H4 (cell line): Measurements from ENCODE around the gene SDHA. TPM values are rescaled to one million over a fixed set of nuclear protein-coding genes. Genes with fewer than 3 reads are reported as not detected.
"Not testable (repeated sequence)": the region's sequence is repeated elsewhere in the genome, so short reads cannot be mapped to it uniquely, and the experiment has no call there.

Experiments
- DNase-seq: peaks from one replicate; pipeline ENCODE4 v3.0.0-alpha.2; 2015; ENCODE audit warnings: low spot score
- total RNA-seq: library from RNA; depleted of rRNA; stranded (reverse); fragments of >200 nt; shearing (Covaris generic); gene quantifications from 2 replicates; pipeline ENCODE4 v1.2.3, GENCODE V29; 2014

The SDHA gene
- total RNA-seq, 1 experiment from 2014 or later = 79.9 TPM

DNA sequence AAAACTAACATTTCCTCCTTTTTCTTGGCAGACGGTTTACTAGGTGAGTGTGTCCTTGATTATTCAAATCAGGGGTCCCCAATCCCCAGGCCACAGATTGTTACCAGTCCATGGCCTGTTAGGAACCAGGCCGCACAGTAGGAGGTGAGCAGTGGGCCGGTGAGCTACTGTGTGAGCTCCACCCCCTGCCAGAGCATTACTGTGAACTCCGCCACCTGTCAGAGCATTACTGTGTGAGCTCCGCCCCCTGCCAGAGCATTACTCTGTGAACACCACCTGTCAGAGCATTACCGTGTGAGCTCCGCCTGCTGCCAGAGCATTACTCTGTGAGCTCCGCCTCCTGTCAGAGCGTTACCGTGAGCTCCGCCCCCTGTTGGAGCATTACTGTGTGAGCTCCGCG lies 39.0 kb downstream of the SDHA start:
- no peak for DNase-seq

DNA sequence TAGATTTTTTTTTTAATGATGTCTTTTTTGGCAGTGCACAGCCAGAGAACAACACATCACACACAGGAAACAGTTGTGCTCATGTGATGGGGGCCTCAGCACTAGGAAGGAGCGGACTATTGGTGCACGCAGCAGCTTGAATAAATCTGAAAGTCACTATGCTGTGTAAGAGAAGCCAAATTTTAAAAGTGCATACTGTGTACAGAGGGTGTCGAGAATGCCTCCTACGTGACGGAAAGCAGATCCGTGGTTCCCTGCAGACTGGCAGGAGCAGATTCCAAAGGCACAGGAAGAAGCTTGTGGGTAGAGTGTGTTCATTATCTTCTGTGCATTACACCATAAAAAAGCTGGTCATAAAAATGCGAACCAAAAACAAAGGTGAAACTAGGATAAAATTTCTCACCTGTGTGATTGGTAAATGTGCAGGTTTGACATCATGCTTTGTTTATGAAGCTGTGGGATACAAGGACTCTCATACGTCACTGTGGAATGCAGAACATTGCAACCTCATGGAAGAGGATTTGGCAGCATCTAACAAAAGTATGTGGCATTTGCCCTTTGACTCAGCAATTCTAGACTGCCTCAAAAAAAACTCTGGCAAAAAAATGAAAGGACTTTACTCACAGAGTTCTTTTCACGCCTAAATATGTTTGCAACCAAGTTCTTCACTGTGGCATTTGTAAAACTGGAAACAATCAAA lies 45.3 kb downstream of the SDHA start:
- peak; percentile 97 for DNase-seq

DNA sequence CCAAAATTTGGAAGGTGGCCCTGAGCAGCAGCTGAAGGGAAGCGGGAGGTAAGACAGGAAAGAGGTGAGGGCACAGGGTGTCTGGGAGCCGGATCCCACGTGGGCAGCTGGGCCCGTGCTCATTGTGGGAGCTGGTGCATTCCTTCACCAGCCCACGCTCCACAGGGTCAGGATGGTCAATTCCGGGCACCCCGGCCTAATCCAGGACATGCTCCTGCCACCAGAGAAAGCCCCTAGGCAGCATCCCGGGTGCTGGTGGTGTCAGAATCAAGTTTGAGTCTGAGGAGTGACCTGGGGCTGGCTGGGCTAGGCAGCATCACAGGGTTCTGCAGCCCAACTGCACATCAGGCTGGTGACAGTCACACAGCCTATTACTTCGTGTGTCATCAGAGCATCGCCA lies 46.2 kb downstream of the SDHA start:
- no peak for DNase-seq

DNA sequence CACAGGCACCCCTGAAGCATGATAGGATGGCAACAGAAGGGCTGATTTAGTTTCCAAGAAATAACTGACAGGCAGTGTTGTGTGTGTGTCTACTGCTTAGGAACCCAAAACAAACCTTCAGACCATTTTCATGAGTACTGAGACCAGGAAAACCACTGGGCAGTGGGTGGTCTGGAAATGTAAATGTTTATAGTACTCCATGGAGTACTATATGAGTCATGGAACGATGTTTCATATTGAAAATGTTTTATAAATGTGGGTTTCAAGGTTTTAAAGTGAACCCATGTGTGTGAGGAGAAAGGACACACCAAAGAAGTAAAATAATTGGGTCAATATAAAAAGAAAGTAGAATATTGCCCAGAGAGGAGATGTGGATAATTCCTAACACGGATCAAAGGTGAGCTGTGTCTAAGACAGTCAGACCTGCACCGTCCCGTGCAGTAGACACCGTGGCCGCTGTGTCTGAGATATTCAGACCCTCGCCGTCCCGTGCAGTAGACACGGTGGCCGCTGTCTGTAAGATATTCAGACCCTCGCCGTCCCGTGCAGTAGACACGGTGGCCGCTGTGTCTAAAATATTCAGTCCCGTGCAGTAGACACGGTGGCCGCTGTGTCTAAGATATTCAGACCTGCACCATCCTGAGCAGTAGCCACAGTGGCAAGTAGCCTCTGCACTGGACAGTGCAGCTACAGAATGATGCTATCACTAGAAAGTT lies 48.3 kb downstream of the SDHA start:
- DNase-seq = peak; percentile 31

DNA sequence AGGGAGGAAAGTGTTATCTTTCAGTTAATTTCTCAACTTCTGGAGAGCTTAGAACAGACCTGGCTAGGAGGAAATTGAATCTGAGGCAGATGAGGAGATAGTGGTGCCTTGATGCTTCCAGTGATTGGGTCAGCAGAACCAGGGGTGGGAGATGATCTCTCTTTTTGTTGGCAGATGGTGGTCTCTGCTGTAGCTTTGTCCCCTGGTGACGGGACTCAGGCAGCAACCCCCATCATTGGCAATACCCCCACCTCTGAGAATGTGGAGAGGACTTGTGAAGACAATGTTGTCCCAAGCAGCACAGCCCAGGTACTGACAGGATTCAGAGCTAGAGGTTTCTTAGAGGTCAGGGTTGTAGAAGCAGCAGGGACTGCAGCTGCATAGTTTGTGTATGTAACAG lies 49.6 kb downstream of the SDHA start:
- DNase-seq = no peak

DNA sequence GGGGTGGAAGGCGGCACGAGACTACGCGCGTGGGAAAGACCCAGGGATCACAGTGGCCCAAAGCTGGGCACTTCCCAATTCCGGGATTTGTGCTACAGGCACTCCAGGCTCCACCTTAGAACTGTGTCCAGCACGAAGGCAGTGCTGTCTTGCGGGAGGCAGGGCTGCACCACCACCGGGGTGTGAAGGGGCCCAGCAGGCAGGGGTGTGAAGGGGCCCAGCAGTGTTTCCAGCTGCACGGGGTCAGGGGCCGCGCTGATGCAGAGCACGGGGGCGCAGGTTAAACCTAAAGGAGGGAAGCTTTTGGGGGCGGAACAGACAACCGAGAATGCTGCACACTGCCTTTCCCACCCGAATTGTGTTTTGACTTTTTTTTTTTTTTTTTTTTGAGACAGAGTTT lies 52.2 kb downstream of the SDHA start:
- peak; percentile 2 for DNase-seq

DNA sequence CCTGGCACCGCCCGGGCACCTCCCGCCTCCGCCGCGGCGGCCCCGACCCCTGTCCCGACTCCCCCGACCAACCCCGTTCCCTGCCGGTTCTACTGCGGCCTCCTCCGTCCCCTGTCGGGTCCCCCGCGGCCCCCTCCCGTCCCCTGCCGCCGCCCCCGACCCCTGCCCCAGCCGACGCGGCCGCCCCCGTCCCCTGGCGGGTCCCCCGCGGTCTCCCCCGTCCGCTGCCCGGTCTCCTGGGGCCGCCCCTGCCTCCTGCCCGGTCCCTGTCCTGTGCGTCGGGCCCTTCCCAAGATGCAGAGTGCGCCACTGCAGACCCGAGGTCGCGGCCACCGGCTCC lies 53.7 kb downstream of the SDHA start:
- DNase-seq = not testable (repeated sequence)

DNA sequence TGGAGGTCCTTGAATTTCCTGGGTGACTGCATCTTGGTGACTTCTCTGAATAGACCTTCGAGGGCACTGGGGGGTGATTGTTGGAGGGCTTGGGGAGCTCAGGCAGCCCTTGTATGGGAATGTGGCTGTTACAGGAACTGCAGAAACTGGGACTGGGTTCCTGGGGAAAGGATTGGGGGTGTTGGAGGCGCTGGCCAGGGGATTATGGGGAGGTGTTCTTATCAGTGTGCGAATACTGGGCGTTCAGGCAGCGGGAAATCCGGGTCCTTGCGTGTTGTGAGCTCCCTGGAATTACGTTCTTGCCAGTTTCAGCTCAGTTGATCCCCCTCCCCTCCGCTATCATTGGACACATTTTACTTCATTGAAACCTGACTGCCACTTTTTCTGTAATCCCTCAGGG lies 55.0 kb downstream of the SDHA start:
- DNase-seq = not testable (repeated sequence)

DNA sequence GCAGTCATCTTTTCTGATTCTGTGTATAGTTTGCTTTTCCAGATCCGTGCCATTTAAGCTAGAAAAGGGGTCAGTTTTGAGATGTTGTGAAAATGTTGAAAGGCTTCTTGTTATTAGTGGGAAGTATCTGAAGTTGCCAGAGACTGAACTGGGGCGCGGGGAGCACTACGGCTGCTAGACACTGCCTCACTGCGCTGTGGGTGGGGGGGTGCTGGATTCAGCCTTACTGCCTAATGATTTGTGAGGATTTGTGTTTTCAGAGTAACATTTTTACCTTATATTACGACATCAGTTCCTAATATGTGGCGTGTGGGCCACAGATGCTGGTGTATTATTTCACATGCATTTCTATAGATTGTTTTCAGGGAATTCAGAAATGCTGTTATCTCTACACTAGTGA lies 55.4 kb downstream of the SDHA start:
- DNase-seq = not testable (repeated sequence)

DNA sequence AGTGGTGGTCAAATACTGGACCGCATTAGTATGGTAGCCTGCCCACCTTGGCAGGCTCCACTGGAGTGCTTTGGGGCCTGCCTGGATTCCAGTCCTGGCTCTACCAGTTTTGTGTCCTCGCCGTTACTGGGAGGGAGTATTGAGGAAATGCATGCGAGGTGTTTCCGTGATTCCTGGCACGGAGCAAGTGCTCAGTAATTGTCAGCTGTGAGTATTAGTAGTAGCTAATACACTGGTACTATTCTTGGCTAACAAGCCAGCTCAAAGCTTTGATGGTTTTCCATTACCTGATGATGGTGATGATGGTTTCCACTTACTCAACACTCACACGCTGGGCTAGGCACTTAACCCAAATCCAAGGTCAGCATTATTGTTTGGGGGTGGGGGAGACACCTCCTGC lies 56.2 kb downstream of the SDHA start:
- DNase-seq = not testable (repeated sequence)

DNA sequence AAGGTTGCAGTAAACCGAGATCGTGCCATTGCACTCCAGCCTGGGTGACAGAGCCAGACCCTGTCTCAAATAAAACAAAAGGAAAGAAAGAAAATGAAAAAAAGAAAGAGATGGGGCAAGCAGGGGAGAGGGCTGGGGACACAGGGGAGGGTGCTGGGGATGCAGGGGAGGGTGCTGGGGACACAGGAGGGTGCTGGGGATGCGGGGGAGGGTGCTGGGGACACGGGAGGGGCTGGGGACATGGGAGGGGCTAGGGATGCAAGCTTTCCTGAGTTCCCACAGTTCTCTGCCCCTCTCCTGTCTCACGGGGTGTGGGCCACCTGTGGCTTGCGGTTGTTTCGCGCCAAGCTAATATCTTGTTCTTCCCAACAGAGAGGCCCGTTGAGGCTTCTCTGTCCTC lies 60.5 kb downstream of the SDHA start:
- DNase-seq = no peak

DNA sequence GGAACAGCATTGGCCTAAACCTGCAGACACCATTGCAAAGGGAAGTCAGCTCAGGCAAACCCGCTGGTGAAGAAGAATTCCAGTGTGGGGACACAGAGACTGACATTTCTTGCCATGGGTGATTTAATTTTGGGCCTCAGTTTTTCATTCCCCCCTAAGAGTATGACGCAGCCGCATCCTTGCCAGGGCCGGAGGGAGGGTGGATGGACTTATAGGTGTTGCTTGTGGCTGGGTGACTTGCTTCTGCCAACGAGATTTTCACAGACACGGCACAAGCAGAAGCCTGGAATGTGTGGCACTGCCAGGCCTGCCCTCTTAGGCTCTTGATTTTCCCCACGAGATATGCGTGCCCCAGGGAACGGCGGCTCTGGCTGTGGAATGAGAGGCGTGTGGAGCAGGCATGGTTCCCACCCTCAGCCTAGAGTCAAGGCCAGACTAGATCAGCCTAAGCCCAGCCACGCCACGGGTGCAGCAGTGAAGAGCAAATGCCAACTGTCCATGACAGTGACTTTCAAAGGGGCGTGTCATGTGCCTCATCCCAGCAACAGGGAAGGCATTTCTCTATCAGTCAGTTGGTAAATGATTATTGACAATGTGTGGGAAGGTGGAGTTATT lies 61.0 kb downstream of the SDHA start:
- DNase-seq = not testable (repeated sequence)

DNA sequence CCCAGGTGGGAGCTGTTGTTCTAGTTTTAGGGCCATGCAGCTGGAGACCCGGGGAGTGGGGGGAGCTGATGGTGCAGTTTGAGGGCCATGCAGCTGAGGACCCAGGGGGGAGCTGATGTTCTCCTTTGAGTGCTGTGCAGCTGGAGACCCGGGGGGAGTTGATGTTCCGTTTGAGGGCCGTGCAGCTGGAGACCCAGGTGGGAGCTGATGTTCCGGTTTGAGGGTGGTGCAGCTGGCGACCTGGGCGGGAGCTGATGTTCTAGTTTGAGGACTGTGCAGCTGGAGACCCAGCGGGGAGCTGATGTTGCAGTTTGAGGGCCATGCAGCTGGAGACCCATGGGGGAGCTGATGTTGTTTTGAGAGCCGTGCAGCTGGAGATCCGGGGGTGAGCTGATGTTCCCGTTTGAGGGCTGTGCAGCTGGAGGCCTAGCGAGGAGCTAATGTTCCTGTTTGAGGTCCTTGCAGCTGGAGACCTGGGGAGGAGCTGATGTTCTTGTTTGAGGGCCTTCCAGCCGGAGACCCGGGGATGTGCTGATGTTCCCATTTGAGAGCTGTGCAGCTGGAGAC lies 68.0 kb downstream of the SDHA start:
- no peak for DNase-seq

DNA sequence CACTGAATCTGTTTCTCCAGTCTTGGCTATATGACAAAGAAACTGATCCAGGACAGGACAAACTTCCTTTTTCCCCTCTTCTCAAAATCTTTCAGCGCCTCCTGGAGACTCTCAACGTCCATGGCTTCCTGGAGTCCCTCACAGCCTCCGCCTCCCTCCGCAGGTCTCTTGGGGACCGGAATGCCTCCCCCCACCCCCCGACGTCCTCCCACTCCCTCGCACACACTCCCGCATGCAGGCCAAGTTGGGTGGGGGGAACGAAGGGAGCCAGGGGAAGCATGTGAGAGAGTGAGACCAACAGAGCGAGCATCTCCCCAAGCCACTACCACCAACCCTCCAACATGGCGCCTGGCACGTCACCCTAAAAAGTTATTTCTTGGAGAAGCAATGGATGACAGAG lies 72.1 kb downstream of the SDHA start:
- not testable (repeated sequence) for DNase-seq

DNA sequence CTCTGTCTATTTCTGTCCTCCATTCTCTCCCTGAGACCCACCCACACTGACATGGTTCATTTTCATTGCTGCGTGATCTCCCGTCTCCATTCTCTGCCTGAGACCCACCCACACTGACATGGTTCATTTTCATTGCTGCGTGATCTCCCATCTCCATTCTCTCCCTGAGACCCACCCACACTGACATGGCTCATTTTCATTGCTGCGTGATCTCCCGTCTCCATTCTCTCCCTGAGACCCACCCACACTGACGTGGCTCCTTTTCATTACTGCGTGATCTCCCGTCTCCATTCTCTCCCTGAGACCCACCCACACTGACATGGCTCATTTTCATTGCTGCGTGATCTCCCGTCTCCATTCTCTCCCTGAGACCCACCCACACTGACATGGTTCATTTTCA lies 73.2 kb downstream of the SDHA start:
- DNase-seq = not testable (repeated sequence)

DNA sequence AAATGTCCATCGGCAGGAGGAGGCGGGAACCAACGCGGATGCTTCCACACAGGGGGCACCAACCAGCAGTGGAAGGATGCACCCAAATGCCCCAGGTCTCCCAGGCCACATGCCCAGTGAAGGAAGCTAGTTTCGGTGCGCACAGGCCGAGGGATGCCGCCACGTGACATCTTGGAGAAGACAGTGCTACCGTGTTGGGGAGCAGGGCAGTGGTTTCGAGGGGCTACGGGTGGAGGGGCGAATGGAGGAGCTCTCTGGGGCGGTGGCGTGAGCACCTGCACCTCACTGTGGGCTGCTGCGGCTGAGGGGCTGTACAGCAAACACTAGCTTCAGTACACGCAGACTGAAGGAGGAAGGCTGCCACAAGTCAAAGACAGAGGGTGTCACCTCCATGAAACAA lies 76.7 kb downstream of the SDHA start:
- DNase-seq = not testable (repeated sequence)

DNA sequence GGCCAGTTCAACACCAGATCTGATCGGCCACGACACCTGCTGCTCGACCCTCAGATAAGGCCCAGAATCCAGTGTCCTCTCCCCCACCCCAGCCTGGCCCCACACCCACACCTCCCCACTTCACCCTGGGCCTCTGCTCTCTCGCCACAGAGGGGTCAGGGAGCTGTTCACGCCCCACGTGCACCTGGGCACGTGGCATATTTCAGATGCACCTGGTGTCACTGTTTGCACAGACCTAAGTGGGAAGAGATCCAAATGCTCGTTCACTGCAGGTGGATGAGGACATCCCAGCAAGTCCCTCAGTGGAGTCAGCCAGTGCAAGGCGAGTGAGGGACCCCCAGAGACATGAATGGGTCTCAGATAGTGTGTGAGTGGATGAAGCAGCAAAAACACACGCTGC lies 78.1 kb downstream of the SDHA start:
- DNase-seq = not testable (repeated sequence)

DNA sequence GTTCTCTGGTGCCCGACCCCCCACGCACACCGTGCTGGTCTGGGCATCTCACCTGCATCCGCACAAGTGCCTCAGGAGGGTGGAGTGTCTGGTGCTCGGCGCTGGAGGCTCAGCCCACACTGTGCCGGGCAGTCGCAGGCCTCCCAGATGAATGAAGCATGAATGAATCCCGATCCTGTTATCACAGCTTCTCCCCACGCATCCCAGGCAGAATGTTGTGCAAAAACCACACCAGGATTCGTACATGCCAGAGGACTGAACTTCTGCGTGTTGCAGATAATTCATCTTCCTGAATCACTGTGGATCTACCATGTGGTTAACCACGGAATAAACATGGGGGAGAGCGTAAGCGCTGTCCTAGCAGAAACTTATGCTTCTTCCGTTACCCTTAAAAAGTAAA lies 78.8 kb downstream of the SDHA start:
- DNase-seq = peak; percentile 74

DNA sequence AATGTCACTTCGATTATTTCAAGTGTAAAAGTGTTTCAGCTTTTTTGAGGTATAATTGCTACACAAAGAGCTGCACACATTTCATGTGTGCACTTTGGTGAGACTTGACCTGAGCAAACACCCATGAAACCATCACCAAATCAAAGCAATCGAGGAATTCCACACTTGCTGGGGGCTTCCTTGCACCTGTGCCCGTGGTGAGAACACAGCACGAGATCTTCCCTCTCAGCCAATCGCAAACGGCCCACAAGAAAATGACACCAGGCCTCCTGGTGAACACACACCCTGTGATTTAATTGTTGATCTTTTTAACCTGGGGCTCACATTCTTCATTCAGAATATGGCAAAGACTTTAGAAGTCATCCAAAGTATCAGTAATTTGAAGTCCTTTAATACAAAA lies 79.3 kb downstream of the SDHA start:
- DNase-seq = not testable (repeated sequence)

DNA sequence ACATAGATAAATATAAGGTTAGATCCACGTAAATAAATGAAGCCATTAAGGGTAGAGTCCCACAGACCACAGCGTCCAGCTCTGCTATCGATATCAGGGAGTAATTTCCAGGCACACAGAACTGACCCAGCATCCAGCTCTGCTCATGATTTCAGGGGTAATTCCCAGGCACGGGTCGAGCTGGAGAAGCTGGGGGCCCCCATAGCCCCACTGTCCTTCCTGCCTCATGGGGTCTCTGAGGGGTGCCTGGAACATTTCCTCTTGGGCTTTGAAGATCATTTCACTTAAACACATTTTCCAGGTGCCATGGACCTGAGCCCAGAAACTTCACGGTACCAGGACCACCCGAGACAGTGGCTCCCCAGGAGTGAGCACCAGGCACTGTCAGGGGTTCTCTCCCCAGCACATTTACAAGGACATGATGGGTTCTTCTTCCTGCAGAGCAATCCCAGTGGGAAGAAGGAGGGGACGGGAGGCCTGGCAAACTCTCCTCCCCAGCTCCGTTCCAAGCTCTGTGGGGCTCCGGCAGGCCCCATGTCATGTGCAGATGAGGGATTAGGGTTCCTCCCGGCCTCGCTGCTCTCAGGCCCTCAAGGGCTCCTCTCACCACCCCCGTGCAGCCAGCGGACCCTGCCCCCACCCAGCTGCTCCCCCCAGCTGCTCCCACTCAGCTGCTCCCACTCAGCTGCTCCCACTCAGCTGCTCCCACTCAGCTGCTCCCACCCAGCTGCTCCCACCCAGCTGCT lies 80.0 kb downstream of the SDHA start:
- not testable (repeated sequence) for DNase-seq

DNA sequence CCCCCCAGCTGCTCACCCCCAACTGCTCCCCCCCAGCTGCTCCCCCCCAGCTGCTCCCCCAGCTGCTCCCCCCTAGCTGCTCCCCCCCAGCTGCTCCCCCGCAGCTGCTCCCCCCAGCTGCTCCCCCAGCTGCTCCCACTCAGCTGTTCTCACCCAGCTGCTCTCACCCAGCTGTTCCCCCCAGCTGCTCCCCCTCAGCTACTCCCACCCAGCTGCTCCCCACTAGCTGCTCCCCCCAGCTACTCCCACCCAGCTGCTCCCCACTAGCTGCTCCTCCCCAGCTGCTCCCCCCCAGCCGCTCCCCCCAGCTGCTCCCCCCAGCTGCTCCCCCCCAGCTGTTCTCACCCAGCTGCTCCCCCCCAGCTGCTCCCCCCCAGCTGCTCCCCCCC lies 80.6 kb downstream of the SDHA start:
- no peak for DNase-seq

DNA sequence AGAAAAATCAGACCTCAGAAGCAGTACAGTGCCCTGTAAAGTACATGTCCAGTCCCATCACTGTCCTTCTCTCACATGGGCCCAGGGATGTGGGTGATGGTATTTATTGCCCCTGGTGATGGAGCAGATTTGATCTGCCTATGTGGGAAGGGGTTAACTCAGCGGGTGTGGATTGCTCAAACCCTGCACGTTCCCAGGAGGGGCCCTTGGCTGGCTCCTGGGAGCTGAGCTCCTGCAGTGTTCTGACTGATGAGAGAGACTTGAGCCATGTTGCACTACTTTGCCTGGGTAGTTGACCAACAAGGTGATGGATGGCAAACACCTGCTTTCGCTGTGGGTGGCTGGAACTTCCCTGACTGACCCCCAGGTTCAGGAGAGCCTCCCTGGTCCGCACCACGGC lies 81.8 kb downstream of the SDHA start:
- DNase-seq = not testable (repeated sequence)
